K562 (cell line): ENCODE measurements around the gene PPM1H. TPM values are rescaled to one million over a fixed set of nuclear protein-coding genes. Genes with fewer than 3 reads are reported as not detected.
"Not testable (repeated sequence)": the region's sequence is repeated elsewhere in the genome, so short reads cannot be mapped to it uniquely, and the experiment has no call there.

Source experiments
- ATAC-seq: fragments of 200-7000 bp; cut with Tn5 transposase; 3 replicates; pipeline ENCODE4 v1.9.1; 2020; ENCODE audit warnings: moderate library complexity
- BruUV-seq: library from RNA; stranded (reverse); fragments of 400-500 nt; replicated peaks from 2 replicates; lab custom pipeline; 2021; lab: Mats Ljungman, UMichigan
- CTCF ChIA-PET: fragments of 300-600 bp; formaldehyde crosslinking; extraction: SDS; loops from one replicate; lab custom pipeline; 2021; ENCODE audit warnings: low intra/inter-chr PET ratio; lab: Yijun Ruan, JAX
- POLR2A ChIA-PET: fragments of 300-600, 350-650 bp; sonication (Branson Sonifier 250); formaldehyde crosslinking; extraction: SDS; loops from one replicate; lab custom pipeline; 2021; ENCODE audit warnings: antibody characterized with exemption, inconsistent platforms; lab: Yijun Ruan, JAX
- DNase-seq, 4 experiments: peaks; one replicate each; pipeline versions ENCODE4 v3.0.0 to v3.0.0-alpha.2; 2011 to 2018; ENCODE audit warnings: low spot score in 3 of 4, mixed read lengths in 3 of 4; ENCODE audit errors: extremely low read depth in 1 of 4
- FAIRE-seq: peaks from 2 replicates; lab custom pipeline; 2011; peaks lifted over from hg19 to GRCh38; lab: Jason Lieb, UNC
- H2AFZ ChIP-seq: 2 replicates; pipeline ENCODE4 v1.6.0; 2011; ENCODE audit warnings: low read depth, low read length, control low read depth, inconsistent platforms
- H3K27ac ChIP-seq: fragments of 200-600 bp; 3 replicates; pipeline ENCODE4 v1.8.0; 2011; ENCODE audit warnings: low read depth, mild to moderate bottlenecking, control low read depth, inconsistent platforms, low read length, moderate library complexity, mixed read lengths; ENCODE audit errors: extremely low read depth
- H3K27me3 ChIP-seq, 2 experiments: fragments of 300-600 bp in 1 of 2; 2 replicates in 1 of 2; 3 replicates in 1 of 2; pipeline versions ENCODE4 v1.6.0 to v1.8.0; 2011; ENCODE audit warnings: inconsistent platforms in 2 of 2, low read length in 2 of 2, mild to moderate bottlenecking in 1 of 2, mixed read lengths in 1 of 2, moderate library complexity in 1 of 2; ENCODE audit not compliant: control insufficient read depth in 2 of 2, insufficient read depth in 2 of 2
- H3K36me3 ChIP-seq: fragments of 300-600 bp; 3 replicates; pipeline ENCODE4 v1.8.0; 2011; ENCODE audit warnings: mild to moderate bottlenecking, low read length, inconsistent platforms; ENCODE audit not compliant: control insufficient read depth, insufficient read depth
- H3K4me1 ChIP-seq, 2 experiments: fragments of 200-600 bp in 1 of 2; replicated peaks in 1 of 2; 2 replicates in 1 of 2; 3 replicates in 1 of 2; pipeline versions ENCODE4 v1.5.1 to v1.8.0; 2011; ENCODE audit warnings: inconsistent platforms in 2 of 2, low read length in 2 of 2, mild to moderate bottlenecking in 1 of 2, mixed read lengths in 1 of 2, moderate library complexity in 1 of 2; ENCODE audit not compliant: control insufficient read depth in 2 of 2, insufficient read depth in 2 of 2
- H3K4me2 ChIP-seq: 2 replicates; pipeline ENCODE4 v1.6.1; 2011; ENCODE audit warnings: low read length, control low read depth, inconsistent platforms, mixed read lengths; ENCODE audit not compliant: insufficient read depth
- H3K4me3 ChIP-seq: fragments of 200-600 bp; sonication (generic), shearing (Covaris generic); 2 replicates; pipeline ENCODE4 v1.5.1; 2016; ENCODE audit warnings: control low read depth, inconsistent platforms
- H3K79me2 ChIP-seq: fragments of 200-600 bp; 3 replicates; pipeline ENCODE4 v1.8.0; 2011; ENCODE audit warnings: low read length, inconsistent platforms; ENCODE audit not compliant: control insufficient read depth, insufficient read depth
- H3K9ac ChIP-seq, 2 experiments: 2 replicates each; pipeline versions ENCODE4 v1.6.0 to v1.6.1; 2011; ENCODE audit warnings: low read depth in 2 of 2, low read length in 2 of 2, control low read depth in 1 of 2, inconsistent platforms in 1 of 2, mild to moderate bottlenecking in 1 of 2, mixed read lengths in 1 of 2; ENCODE audit not compliant: insufficient read depth in 1 of 2
- H3K9me1 ChIP-seq: one replicate; pipeline ENCODE4 v1.6.0; 2011; ENCODE audit warnings: inconsistent platforms, mild to moderate bottlenecking, low read length, moderate library complexity; ENCODE audit not compliant: control insufficient read depth, insufficient read depth
- H3K9me3 ChIP-seq: replicated peaks from 2 replicates; pipeline ENCODE4 v1.5.1; 2011; ENCODE audit warnings: low read depth, low read length, inconsistent platforms; ENCODE audit not compliant: control insufficient read depth, insufficient read depth
- H4K20me1 ChIP-seq: replicated peaks from 2 replicates; pipeline ENCODE4 v1.6.1; 2011; ENCODE audit warnings: low read length, inconsistent platforms, mixed read lengths; ENCODE audit not compliant: control insufficient read depth, insufficient read depth
- ATF2 ChIP-seq: sonication (generic); formaldehyde crosslinking; IDR thresholded peaks from 2 replicates; pipeline ENCODE4 v1.8.1; 2022; ENCODE audit warnings: missing genetic modification reagents
- ILK ChIP-seq: fragments of 450-650 bp; IDR thresholded peaks from 2 replicates; pipeline ENCODE4 v1.6.1; 2016; ENCODE audit warnings: missing genetic modification characterization, low read depth, mild to moderate bottlenecking, missing compliant biosample characterization, moderate library complexity, borderline replicate concordance
- L3MBTL2 ChIP-seq: fragments of 450-650 bp; IDR thresholded peaks from 2 replicates; pipeline ENCODE4 v1.6.1; 2016; ENCODE audit warnings: mild to moderate bottlenecking, moderate library complexity
- MECOM ChIP-seq: fragments of 250-450 bp; sonication (Bioruptor Pico); IDR thresholded peaks from 2 replicates; pipeline ENCODE4 v1.8.0; 2022; ENCODE audit warnings: inconsistent platforms
- PBX2 ChIP-seq, 2 experiments: IDR thresholded peaks in 1 of 2; conservative IDR thresholded peaks in 1 of 2; 2 replicates each; pipeline ENCODE4 v1.6.1; 2016; ENCODE audit warnings: low read depth in 2 of 2, mild to moderate bottlenecking in 1 of 2, missing compliant biosample characterization in 1 of 2, missing genetic modification characterization in 1 of 2, moderate library complexity in 1 of 2
- TAL1 ChIP-seq: fragments of 450-650 bp; IDR thresholded peaks from 2 replicates; pipeline ENCODE4 v1.6.1; 2016; ENCODE audit warnings: mild to moderate bottlenecking
- TEAD1 ChIP-seq, 2 experiments: fragments of 450-650 bp in 1 of 2; sonication (generic) in 1 of 2; formaldehyde crosslinking; IDR thresholded peaks; 2 replicates each; pipeline versions ENCODE4 v1.4.0 to v1.8.0; 2020 to 2022; ENCODE audit warnings: mild to moderate bottlenecking in 2 of 2, missing genetic modification reagents in 1 of 2
- USF1 ChIP-seq: sonication (generic); formaldehyde crosslinking; IDR thresholded peaks from 2 replicates; pipeline ENCODE4 v1.9.0; 2022; ENCODE audit warnings: mild to moderate bottlenecking, missing genetic modification reagents
- ZKSCAN3 ChIP-seq: fragments of 250-450 bp; sonication (Bioruptor Pico); IDR thresholded peaks from 2 replicates; pipeline ENCODE4 v1.4.0; 2020
- WGBS: fragments of 100-300 bp; shearing (Covaris generic); methylation state at CpG from one replicate; pipeline ENCODE4 v1.1.6; 2016; ENCODE audit warnings: low coverage, mixed read lengths; ENCODE audit not compliant: insufficient coverage; ENCODE audit errors: missing lambda C conversion rate; 5-methylcytosine and 5-hydroxymethylcytosine counted together
- in situ Hi-C: fragments of 300-500 bp; cut with MboI; formaldehyde crosslinking; loops from 4 replicates; pipeline ENCODE4 v1.15.0; 2018; ENCODE audit warnings: inconsistent platforms, mixed read lengths
- intact Hi-C: fragments of 100-400 bp; cut with micrococcal nuclease; formaldehyde crosslinking; loops from 2 replicates; pipeline ENCODE4 v1.14.2; 2022
- polyA plus RNA-seq, 8 experiments: library from polyadenylated mRNA; depleted of rRNA in 4 of 8; stranded (reverse) in 5 of 8; unstranded in 3 of 8; fragments of >200 nt; fragmentation: Nextera tagmentation in 2 of 8; fragmentation: Illumina TruSeq in 1 of 8; extraction: Ambion mirVana in 2 of 8; extraction: Trizol in 1 of 8; gene quantifications; 2 replicates each; pipeline versions ENCODE4 v1.2.1 to v1.2.3, GENCODE V29; 2011 to 2014; ENCODE audit warnings: inconsistent platforms in 1 of 8, missing spikeins in 1 of 8
- total RNA-seq, 7 experiments: library from RNA; depleted of rRNA in 6 of 7; stranded (reverse); fragments of >200 nt in 6 of 7; fragmentation: Illumina TruSeq in 2 of 7; extraction: Trizol in 2 of 7; gene quantifications; 2 replicates each; pipeline versions ENCODE4 v1.2.1 to v1.2.3, GENCODE V29; 2011 to 2021; ENCODE audit warnings: low replicate concordance in 1 of 7

The PPM1H gene
- total and polyA plus RNA-seq, 9 of the 15 experiments (the other 6 are each of a cell fraction or from before 2014, with no cell fraction given): 5.3 to 29.3 (median 11.3) TPM

- no peak for TF ChIP-seq ZKSCAN3 (CRISPR knock-in tag)
- TF ChIP-seq USF1 (CRISPR knock-in tag): no peak
- no peak for TF ChIP-seq ATF2 (CRISPR knock-in tag)
- TF ChIP-seq TAL1: peak; percentile 34
- no peak for TF ChIP-seq L3MBTL2
- no peak for TF ChIP-seq MECOM (CRISPR knock-in tag)
- TF ChIP-seq ILK (tag): no peak
- TF ChIP-seq TEAD1 (CRISPR knock-in tag; IDR thresholded peaks at IDR 0.05): peak in 1 of 2 experiments; percentile 81; a peak in 2 of 4 replicates
- no peak for TF ChIP-seq PBX2 (CRISPR knock-in tag; IDR thresholded peaks at IDR 0.05; ENCODE audit: low read depth)
- 0 out of 2 replicates have a peak, but pooled peaks have one; percentile 21 for TF ChIP-seq PBX2 (tag; conservative IDR thresholded peaks at IDR 0.05; ENCODE audit: low read depth)
- TF ChIP-seq, all 486 proteins: peak for 40
Measured at GRCh38 chr12:62760779-62761178, 174.2 kb downstream of the PPM1H start (continued).

- H2AFZ ChIP-seq, H3K27me3 ChIP-seq, H3K27ac ChIP-seq, intact Hi-C loops, BruUV-seq, H3K36me3 ChIP-seq, DNase-seq, FAIRE-seq, H3K79me2 ChIP-seq, H3K4me3 ChIP-seq, H3K9me3 ChIP-seq, H3K9ac ChIP-seq, H3K9me1 ChIP-seq, in situ Hi-C loops, H4K20me1 ChIP-seq, H3K4me1 ChIP-seq, CTCF ChIA-PET, H3K4me2 ChIP-seq, ATAC-seq: not testable (repeated sequence)
- POLR2A ChIA-PET: interaction anchor here (0.8 kb wide), 1 partner anchor 9 kb away, joined by 3 read pairs; no protein-coding TSS in a partner anchor
- 12% methylated on average over 3 of the region's 3 CpGs for WGBS
Measured at GRCh38 chr12:62760341-62760740, 174.6 kb downstream of the PPM1H start.
